Choroid plexus epithelial cell (primary cell): ENCODE results near the gene PIP5K1B.

ENCODE experiments used
- DNase-seq: peaks from one replicate; pipeline ENCODE4 v3.0.0-alpha.2; 2010; ENCODE audit warnings: low read depth
- H3K4me3 ChIP-seq: 2 replicates; pipeline ENCODE4 v1.5.1; 2011; ENCODE audit warnings: low read depth, mild to moderate bottlenecking, control low read depth, low read length, moderate library complexity
- TF ChIP-seq, protein P1 (sequence below): conservative IDR thresholded peaks from 2 replicates; pipeline ENCODE4 v1.5.1; 2011; ENCODE audit warnings: low read depth, mild to moderate bottlenecking, control low read depth, inconsistent platforms, low read length, moderate library complexity

PIP5K1B gene

DNA sequence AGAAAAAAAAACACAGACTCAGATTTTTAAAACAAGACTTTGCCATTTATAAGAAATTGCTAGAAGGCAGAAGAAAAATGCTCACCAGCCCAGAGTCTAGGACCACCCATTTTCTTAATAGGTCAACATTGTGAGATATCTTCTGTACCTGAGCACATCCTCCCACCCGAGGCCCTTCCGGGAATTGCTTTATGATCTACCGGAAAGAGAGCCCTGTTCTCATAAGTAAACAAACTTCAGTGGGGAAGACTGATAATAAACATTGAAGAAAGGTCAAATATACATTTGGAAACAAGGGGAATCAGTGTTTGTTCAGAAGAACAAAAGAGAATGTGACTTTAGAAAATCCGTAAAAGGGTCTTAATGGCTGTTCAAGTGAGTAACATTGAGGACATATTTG is 264.5 kb downstream of the PIP5K1B start:
- H3K4me3 ChIP-seq, result no peak overlapping the region
- TF ChIP-seq, protein P1, sequence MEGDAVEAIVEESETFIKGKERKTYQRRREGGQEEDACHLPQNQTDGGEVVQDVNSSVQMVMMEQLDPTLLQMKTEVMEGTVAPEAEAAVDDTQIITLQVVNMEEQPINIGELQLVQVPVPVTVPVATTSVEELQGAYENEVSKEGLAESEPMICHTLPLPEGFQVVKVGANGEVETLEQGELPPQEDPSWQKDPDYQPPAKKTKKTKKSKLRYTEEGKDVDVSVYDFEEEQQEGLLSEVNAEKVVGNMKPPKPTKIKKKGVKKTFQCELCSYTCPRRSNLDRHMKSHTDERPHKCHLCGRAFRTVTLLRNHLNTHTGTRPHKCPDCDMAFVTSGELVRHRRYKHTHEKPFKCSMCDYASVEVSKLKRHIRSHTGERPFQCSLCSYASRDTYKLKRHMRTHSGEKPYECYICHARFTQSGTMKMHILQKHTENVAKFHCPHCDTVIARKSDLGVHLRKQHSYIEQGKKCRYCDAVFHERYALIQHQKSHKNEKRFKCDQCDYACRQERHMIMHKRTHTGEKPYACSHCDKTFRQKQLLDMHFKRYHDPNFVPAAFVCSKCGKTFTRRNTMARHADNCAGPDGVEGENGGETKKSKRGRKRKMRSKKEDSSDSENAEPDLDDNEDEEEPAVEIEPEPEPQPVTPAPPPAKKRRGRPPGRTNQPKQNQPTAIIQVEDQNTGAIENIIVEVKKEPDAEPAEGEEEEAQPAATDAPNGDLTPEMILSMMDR, result no peak
- DNase-seq, result no peak

DNA sequence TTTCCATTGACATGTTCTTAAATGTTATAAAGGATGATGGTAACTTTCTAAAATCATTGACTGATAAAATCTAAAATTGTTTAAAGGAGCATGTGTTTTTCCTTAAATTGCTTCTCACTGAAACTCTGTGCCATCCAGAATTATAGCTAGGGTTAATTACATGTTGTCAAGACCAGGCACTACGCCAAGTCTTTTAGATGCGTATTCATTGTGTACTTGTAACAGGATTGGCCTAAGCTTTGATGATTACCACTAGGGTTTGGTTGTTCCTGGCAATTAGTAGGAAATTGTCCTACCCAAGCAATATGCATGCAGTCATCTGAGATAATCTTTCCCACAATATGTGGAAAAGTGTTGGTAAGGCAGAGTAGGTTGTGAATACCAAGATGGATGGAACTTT is 265.1 kb downstream of the PIP5K1B start:
- H3K4me3 ChIP-seq, result no peak overlapping the region
- no peak for DNase-seq
- TF ChIP-seq, protein P1, result no peak

DNA sequence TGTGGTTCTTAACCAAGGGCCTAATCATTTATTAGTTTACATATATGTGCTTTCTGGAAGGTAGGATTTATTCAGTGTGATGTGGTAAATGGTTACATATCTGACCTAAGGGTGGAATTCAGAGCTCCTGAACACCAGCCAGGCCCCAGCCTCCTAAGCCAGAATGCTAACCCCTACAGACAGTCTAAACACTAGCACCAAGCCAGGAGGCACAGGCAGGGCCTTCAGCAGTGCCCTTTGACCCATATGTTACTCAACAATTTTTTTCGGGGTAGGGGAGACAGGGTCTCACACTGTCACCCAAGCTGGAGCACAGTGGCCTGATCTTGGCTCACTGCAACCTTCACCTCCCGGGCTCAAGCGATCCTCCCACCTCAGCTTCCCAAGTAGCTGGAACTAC is 268.6 kb downstream of the PIP5K1B start:
- TF ChIP-seq, protein P1, result no peak
- no peak overlapping the region for H3K4me3 ChIP-seq
- no peak for DNase-seq

DNA sequence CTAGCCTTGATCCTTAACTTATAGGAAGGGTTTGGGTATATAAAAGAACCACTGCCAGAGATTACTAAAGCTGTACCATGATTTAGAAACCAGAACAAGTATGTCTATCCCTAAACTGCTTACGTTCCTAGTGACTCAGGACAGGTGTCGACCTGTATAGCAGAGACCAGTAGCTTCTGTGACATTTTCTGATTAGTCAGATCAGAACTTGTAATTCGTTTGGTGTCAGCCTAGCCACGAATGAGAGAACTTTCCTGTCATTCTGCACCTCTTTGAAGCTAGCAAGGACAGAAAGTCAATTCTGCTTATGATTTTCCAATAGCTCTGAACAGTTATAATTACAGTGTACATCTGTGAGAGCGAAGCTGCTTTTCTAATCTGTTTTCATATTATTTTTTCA is 269.4 kb downstream of the PIP5K1B start:
- TF ChIP-seq, protein P1, result no peak
- no peak for DNase-seq
- no peak overlapping the region for H3K4me3 ChIP-seq

- H3K4me3 ChIP-seq, result no peak overlapping the region
- DNase-seq, result no peak
- TF ChIP-seq, protein P1, result no peak
Observed at GRCh38 chr9:68974901-68975300, 269.9 kb downstream of the PIP5K1B start.

- no peak overlapping the region for H3K4me3 ChIP-seq
- DNase-seq, result no peak
- TF ChIP-seq, protein P1, result no peak
Observed at GRCh38 chr9:68975365-68976043, 270.5 kb downstream of the PIP5K1B start.

- DNase-seq, result no peak
- TF ChIP-seq, protein P1, result no peak
- no peak overlapping the region for H3K4me3 ChIP-seq
Observed at GRCh38 chr9:68978066-68978465, 273.0 kb downstream of the PIP5K1B start.
